ENCODE results near the gene AVEN.

The AVEN gene

DNA sequence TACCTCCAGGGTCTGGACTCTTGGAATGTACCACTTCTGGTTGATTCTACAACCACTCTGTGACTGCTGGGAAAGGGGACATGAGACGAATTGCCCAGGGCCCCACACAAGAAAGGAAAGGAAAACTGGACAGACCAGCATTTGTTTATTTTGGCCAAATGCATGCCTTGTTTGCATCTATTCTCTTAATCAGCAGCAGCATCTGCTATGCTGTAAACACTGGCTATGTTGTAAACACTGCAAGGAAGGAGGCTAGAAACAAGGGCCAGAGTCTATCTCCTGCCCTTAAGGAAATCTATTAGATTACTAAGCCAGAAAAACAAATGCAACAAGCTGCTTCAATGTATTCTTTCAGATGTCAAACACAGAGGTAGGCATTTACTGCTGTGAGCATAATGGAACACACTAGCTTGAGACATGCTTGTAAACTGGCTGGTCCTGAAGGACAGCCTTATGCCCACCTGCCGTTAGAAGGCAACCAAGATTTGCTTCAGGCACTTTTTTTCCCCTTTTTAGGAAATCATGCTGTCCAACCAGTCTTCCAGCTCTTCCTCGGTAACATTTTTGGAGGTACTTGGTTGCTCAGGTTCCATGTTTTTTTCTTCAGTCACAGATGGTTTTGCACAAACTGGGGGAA, 172.8 kb downstream of the AVEN start:
- TF ChIP-seq, protein P1, sequence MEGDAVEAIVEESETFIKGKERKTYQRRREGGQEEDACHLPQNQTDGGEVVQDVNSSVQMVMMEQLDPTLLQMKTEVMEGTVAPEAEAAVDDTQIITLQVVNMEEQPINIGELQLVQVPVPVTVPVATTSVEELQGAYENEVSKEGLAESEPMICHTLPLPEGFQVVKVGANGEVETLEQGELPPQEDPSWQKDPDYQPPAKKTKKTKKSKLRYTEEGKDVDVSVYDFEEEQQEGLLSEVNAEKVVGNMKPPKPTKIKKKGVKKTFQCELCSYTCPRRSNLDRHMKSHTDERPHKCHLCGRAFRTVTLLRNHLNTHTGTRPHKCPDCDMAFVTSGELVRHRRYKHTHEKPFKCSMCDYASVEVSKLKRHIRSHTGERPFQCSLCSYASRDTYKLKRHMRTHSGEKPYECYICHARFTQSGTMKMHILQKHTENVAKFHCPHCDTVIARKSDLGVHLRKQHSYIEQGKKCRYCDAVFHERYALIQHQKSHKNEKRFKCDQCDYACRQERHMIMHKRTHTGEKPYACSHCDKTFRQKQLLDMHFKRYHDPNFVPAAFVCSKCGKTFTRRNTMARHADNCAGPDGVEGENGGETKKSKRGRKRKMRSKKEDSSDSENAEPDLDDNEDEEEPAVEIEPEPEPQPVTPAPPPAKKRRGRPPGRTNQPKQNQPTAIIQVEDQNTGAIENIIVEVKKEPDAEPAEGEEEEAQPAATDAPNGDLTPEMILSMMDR (IDR thresholded peaks at IDR 0.05), result no peak

DNA sequence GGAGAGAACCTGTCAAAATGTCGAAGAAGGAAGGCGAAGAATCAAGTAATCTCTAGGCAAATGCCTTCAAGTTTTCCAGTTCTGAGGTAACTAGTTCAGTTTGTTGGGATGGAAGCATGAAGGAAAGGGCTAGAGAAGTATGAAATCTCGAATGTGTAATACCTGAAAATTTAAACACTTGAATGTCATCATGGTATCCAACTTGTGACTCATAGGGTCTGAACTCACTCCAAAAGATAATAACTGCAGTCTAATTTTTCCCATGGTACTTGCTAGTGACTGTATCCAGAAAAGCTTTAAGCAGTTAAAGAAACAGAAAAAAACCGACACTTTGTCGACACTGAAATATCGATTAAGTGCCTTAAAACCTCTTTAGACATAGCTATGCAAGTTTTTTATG, 173.6 kb downstream of the AVEN start:
- TF ChIP-seq, protein P1 (IDR thresholded peaks at IDR 0.05), result no peak

DNA sequence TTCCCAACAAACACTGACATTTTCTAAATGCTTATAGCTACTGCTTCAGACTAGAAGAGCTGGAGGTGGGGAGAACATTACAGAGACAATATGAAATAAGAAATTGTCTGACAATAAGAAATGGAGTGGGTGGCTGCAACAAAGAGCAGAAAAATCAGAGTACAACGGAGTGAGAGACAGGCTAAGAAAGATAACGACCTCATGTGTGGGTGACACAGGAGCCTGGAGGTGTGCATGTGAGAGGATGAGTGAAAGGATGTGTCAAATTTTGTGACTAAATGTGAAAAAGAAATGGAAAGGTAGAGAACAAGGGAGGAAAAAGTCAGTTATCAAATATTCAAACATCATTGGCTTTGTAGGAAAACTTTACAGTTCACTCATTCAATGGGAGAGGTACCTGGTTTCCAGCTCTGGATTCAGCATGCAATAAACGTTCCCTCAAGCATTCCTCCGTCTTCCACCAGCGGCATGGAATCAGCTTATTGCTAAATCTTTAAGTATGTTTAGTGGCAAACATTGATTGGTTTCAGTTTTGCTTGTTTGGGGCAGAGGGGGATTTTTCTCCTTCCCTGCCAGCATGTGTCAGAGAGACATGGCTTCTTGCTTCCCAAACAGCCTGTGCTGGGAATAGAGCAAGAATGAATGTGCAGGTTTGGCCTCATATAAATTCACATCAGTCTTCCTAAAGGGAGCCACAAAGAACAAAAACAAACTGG, 174.5 kb downstream of the AVEN start:
- TF ChIP-seq, protein P1 (IDR thresholded peaks at IDR 0.05), result no peak

DNA sequence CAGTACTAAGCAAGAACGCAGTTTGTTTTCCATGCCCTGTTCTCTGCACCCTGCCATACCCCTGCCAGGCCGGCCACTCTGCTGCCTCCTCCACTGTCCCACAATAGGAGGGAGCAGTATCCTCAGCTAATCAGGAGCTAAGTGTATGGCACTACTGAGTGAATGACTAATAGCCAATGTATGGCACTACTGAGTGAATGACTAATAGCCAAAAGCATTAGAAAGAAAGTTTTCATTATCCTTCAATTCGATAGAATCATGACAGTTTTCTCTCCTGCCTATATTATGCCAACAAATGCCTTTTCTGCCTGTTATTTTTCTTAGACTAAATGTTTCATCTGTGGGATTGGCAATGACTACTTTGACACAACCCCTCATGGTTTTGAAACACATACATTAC, 178.2 kb downstream of the AVEN start:
- TF ChIP-seq, protein P1 (IDR thresholded peaks at IDR 0.05), result no peak

DNA sequence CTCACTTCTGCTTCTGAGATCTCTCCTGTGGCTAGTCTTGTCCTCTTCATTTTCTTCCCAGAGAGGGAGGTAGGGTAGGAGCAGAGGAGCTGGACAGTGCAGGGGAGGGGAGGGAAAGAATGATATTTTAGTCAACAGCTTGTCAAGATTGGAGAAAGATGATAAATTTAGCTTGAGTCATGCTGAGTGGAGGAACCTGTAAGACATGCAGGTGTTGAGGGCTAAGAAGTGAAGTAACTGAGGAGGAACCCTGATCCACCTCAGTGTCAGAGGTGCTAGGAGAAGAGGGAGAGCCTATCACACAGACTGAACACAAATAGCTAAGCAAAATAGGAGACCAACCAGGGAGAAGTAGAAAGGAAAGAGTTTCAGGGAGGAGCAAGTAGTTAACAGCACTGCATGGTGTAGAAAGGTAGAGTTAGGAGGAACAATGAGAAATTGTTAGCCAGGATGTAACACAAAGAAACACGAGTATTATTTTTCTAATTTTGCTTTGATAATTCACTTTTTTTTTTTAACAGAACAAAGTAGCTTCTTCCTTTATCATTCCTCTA, 178.9 kb downstream of the AVEN start:
- TF ChIP-seq, protein P1 (IDR thresholded peaks at IDR 0.05), result no peak

DNA sequence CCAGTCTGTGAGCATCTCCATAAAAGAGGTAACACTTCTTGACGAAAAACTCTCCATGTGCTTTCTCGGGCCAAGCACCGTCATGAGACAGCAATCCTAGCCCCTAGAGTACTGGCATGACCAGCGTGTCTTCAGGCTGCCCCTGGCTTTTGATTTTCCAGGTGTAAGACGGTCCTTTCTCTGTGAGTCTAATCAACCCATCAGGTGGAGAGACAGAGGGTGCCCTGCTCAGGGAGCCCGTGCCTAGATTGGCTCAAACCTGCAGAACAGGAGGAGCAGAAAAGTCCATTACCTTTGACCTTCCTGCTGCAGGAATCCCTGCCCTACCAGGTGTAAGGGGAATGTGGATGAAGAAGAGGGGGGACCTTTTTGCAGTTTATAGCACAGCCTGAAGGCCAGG, 180.2 kb downstream of the AVEN start:
- TF ChIP-seq, protein P1 (IDR thresholded peaks at IDR 0.05), result no peak

DNA sequence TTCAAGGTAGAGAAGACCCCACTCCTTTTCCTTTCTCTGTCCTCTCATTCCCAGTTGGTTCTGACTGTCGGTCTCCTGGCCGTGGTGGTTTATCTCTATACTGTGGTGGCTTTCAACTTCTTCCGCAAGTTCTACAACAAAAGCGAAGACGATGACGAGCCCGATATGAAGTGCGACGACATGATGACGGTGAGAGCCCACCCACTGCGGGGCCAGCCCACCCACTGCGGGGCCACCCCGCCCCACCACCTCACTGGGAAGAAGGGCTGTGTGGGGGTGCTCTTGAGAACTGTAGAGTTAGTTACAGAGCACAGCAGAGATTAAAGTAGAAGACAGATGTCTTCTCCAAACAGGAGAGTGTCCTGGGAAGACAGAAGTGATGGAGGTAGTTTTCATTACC, 181.3 kb downstream of the AVEN start:
- TF ChIP-seq, protein P1 (IDR thresholded peaks at IDR 0.05), result no peak
